ENCODE measurements around the gene PATZ1.
"Not testable (repeated sequence)": the region's sequence is repeated elsewhere in the genome, so short reads cannot be mapped to it uniquely, and the experiment has no call there.

The PATZ1 gene

GRCh38 chr22:31342389-31343140 is 3.6 kb downstream of the PATZ1 start:
- DNase-seq, result no peak

GRCh38 chr22:31341386-31342088 is 4.6 kb downstream of the PATZ1 start:
- DNase-seq, result no peak

- DNase-seq, result no peak
Observed at GRCh38 chr22:31340765-31341247, 5.3 kb downstream of the PATZ1 start.

GRCh38 chr22:31340360-31340759 is 5.8 kb downstream of the PATZ1 start:
- no peak for DNase-seq

GRCh38 chr22:31339148-31339832 is 6.9 kb downstream of the PATZ1 start:
- DNase-seq, result no peak

DNA sequence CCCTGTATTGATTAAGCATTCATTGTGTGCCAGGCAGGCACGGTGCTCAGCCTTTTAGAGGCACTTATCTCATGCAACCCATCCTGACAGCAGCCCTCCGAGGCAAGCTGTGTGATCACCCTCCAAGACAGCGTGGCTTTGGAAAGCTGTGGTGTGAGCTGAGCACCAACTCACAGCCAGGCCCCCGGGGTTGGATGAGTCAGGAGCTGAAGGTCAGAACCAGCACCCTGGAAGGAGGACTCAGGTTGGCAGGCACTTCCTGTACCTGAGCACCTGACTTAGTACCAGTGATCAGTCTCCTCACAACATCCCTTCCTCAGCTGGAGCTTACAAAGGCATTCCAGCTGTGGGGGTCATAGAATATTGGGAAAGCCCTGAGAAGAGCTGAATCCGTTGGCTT is 9.0 kb downstream of the PATZ1 start:
- no peak for DNase-seq

- DNase-seq, result no peak
Observed at GRCh38 chr22:31334329-31334728, 11.8 kb downstream of the PATZ1 start.

GRCh38 chr22:31333641-31334040 is 12.5 kb downstream of the PATZ1 start:
- DNase-seq, result no peak

GRCh38 chr22:31332886-31333285 is 13.3 kb downstream of the PATZ1 start:
- no peak for DNase-seq

GRCh38 chr22:31332010-31332409 is 14.1 kb downstream of the PATZ1 start:
- DNase-seq, result no peak

GRCh38 chr22:31329453-31330215 is 16.5 kb downstream of the PATZ1 start:
- no peak for DNase-seq

DNA sequence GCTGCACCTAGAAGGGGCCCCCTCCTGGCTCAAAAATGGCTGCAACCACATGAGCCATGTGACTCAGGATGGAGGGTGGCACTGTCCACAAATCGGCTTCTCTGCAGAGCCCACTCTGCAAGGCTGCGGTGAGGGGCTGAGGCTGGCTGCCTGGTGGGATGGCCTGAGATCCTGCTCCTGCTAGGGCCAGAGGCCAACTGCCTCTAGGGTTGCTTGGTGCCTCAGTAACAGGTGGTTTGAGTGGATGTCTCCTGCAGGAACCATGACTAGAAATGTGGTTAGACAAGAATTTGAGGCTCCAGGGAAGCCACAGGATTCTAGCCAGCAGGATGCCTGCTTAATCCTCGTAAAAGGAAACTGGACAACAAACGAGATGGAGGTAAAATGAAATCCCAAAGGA is 17.1 kb downstream of the PATZ1 start:
- DNase-seq, result no peak

DNA sequence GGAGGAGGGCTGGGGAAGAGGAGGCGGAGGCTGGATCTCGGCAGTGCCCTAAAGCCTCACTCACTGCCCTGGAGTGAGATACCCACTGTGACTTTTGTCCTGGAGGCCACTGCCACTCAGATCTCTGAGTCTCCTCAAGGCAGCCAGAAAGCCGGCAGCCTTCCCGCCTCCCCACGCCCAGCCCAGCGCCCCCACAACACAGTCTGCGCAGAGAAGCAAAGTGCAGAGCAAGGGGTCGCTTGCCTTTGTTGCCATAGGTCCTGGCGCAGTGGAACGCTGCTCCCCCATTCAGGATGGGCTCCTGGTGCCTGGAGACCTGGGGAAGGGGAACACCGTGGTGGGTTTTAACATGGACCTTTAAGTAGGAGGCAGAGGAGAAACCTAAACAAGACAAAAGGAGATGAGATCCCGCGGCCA is 17.6 kb downstream of the PATZ1 start:
- DNase-seq, result no peak

- DNase-seq, result no peak
Observed at GRCh38 chr22:31327806-31328543, 18.2 kb downstream of the PATZ1 start.

GRCh38 chr22:31326877-31327276 is 19.3 kb downstream of the PATZ1 start:
- DNase-seq, result no peak

DNA sequence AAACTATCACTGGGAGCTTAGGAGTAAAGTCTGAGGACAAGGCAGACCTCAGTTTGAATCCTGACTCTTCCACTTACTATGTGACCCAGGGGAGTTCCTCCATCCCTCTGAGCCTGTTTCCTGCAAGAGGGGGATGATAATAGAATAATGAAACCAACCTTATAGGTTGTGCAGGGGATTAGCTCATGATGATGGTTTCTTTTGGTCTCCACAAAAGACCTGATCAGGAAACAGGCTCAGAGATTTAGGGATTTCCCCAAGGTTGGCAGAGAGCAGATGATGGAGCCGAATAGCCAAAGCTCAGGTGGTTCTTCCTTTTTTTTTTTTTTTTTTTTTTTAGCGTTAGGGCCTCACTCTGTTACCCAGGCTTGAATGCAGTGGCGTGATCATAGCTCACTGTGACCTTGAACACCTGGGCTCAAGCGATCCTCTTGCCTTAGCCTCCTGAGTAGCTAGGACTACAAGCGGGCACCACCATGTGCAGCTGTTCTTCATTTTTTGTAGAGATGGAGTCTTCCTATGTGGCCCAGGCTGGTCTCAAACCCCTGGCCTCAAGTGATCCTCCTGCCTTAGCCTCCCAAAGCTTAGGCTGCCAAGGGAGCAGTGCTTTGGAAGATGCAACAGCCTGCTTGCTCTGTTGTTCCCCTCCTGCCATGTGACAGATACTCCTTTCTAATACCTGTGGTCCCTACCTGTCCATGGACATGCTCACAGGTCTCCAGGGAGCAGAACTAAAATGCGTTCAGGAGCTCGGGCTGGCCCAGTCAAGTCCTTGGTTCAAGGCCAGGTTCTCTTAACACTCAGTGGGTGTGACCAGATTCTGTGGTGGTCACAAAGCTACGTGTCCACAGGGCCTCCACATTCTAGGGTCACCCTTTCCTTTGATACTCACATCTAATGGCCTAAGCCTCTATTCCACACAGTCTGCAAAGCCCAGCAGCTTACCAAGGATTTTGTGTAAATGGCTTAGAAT is 22.3 kb downstream of the PATZ1 start:
- DNase-seq, result no peak

DNA sequence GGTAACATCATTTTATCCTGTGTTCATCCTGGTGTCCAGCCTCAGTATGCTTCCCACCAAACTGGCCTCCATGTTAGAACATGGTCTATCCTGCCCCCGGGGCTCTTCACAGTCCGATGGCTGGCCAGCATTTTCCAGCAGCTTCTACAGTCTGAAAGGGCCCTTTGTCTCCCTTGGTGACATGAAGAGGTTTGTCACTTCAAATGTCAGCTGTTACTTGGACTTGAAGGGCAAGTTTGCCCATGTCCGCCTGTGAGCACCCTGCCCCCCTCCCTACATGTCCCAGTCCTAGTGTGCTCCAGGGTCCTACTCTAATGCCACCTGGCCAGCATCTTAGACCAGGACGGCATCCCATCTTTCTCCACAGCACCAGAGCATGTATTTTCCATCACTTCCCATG is 24.7 kb downstream of the PATZ1 start:
- no peak for DNase-seq

GRCh38 chr22:31314220-31314619 is 31.9 kb downstream of the PATZ1 start:
- not testable (repeated sequence) for DNase-seq

DNA sequence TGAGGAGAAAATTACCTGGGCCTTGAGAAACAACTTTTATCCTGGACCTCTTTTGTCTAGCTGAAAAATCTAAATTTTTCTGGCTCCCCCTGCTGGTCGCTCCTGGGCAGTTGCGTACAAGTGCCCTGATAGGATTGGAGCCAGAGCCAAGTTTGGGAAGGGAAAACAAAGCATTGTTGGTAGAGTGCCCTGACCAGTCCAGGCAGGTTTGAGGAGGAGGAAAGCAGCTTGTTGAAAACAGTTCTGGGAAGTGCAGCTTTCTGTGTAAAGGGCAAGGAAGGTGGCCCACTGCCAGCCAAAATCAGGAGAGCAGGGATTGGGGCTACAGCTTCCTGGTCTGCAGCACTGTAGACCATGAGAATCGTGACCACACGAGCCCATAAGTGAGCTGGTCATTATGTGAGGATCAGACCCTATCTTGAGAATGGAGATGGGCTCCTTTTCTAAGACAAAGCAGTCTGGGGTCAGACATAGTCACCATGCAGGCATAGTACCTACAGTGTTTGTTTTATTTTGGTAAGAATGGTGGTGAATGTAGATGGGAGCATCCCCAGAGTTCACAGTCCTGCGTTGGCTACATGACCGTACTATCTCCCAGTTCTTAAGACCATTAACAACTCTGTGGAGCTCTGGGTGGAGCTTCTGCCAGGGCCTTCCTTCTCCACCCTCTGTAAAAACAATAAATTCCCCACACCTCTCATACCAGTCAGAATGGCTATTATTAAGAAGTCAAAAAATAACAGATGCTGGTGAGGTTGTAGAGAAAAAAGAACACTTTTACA is 32.6 kb downstream of the PATZ1 start:
- peak; percentile 67 for DNase-seq

- DNase-seq, result no peak
Observed at GRCh38 chr22:31308181-31308580, 38.0 kb downstream of the PATZ1 start.
